Adipocyte (in vitro differentiated cells): ENCODE data around the gene AGBL4.
A peak's percentile ranks its signal among the peaks of the same experiment; 100 is the strongest.

Experiments used
- DNase-seq: peaks from one replicate; pipeline ENCODE4 v3.0.0-alpha.2; 2015; ENCODE audit warnings: low read depth
- H3K27me3 ChIP-seq: replicated peaks from 2 replicates; pipeline ENCODE4 v1.7.0; 2013; ENCODE audit warnings: mild to moderate bottlenecking, low read length, moderate library complexity; ENCODE audit not compliant: control insufficient read depth, insufficient read depth
- H3K36me3 ChIP-seq: 2 replicates; pipeline ENCODE4 v1.7.0; 2013; ENCODE audit warnings: low read length, mild to moderate bottlenecking, moderate library complexity; ENCODE audit not compliant: control insufficient read depth, insufficient read depth, severe bottlenecking
- H3K4me1 ChIP-seq: 2 replicates; pipeline ENCODE4 v1.7.0; 2013; ENCODE audit warnings: mild to moderate bottlenecking, low read length, moderate library complexity; ENCODE audit not compliant: control insufficient read depth, insufficient read depth
- H3K4me3 ChIP-seq: 2 replicates; pipeline ENCODE4 v1.7.0; 2013; ENCODE audit warnings: mild to moderate bottlenecking, low read length, moderate library complexity
- H3K9ac ChIP-seq: 2 replicates; pipeline ENCODE4 v1.7.0; 2013; ENCODE audit warnings: mild to moderate bottlenecking, low read length, moderate library complexity
- H3K9me3 ChIP-seq: 2 replicates; pipeline ENCODE4 v1.7.0; 2013; ENCODE audit warnings: mild to moderate bottlenecking, low read length, moderate library complexity; ENCODE audit not compliant: control insufficient read depth

Gene AGBL4

GRCh38 chr1:48761986-48762385 is 1261.8 kb downstream of the AGBL4 start:
- H3K27me3 ChIP-seq = no peaks in the 10 kb centered on the region
- peak; percentile 83 for DNase-seq
- H3K36me3 ChIP-seq = no peaks in the 10 kb centered on the region
- no peaks in the 10 kb centered on the region for H3K9me3 ChIP-seq
- no peak overlapping the region for H3K4me3 ChIP-seq
- no peak overlapping the region for H3K9ac ChIP-seq
- peaks cover 18% of the 10 kb centered on the region for H3K4me1 ChIP-seq

GRCh38 chr1:48761411-48761810 is 1262.3 kb downstream of the AGBL4 start:
- Histone ChIP-seq H3K36me3 (no peaks in the 10 kb centered on the region), H3K9me3 (no peaks in the 10 kb centered on the region), H3K4me3 (peak overlapping the region; percentile 5), H3K4me1 (peaks cover 18% of the 10 kb centered on the region), H3K27me3 (no peaks in the 10 kb centered on the region), H3K9ac (no peak overlapping the region)
- peak; percentile 88 for DNase-seq

GRCh38 chr1:48760857-48761256 is 1262.9 kb downstream of the AGBL4 start:
- Histone ChIP-seq H3K27me3 (no peaks in the 10 kb centered on the region), H3K4me1 (peaks cover 18% of the 10 kb centered on the region), H3K9ac (no peak overlapping the region), H3K4me3 (peak overlapping the region; percentile 5), H3K9me3 (no peaks in the 10 kb centered on the region), H3K36me3 (no peaks in the 10 kb centered on the region)
- DNase-seq = peak; percentile 57

GRCh38 chr1:48758976-48759375 is 1264.8 kb downstream of the AGBL4 start:
- no peaks in the 10 kb centered on the region for H3K9me3 ChIP-seq
- H3K27me3 ChIP-seq = no peaks in the 10 kb centered on the region
- DNase-seq = no peak
- no peak overlapping the region for H3K9ac ChIP-seq
- peaks cover 18% of the 10 kb centered on the region for H3K4me1 ChIP-seq
- no peaks in the 10 kb centered on the region for H3K36me3 ChIP-seq
- no peak overlapping the region for H3K4me3 ChIP-seq

- Histone ChIP-seq H3K27me3 (no peaks in the 10 kb centered on the region), H3K4me3 (no peak overlapping the region), H3K36me3 (no peaks in the 10 kb centered on the region), H3K4me1 (peaks cover 18% of the 10 kb centered on the region), H3K9ac (no peak overlapping the region), H3K9me3 (no peaks in the 10 kb centered on the region)
- DNase-seq = no peak
Measured at GRCh38 chr1:48757363-48757762, 1266.4 kb downstream of the AGBL4 start.

- Histone ChIP-seq H3K36me3 (no peaks in the 10 kb centered on the region), H3K4me1 (peaks cover 13% of the 10 kb centered on the region), H3K9ac (no peak overlapping the region), H3K9me3 (no peaks in the 10 kb centered on the region), H3K4me3 (no peak overlapping the region), H3K27me3 (no peaks in the 10 kb centered on the region)
- DNase-seq = no peak
Measured at GRCh38 chr1:48756683-48757316, 1267.0 kb downstream of the AGBL4 start.

GRCh38 chr1:48753293-48753692 is 1270.5 kb downstream of the AGBL4 start:
- no peak overlapping the region for H3K4me3 ChIP-seq
- H3K36me3 ChIP-seq = no peaks in the 10 kb centered on the region
- no peaks in the 10 kb centered on the region for H3K9me3 ChIP-seq
- no peak for DNase-seq
- no peaks in the 10 kb centered on the region for H3K4me1 ChIP-seq
- H3K9ac ChIP-seq = no peak overlapping the region
- H3K27me3 ChIP-seq = no peaks in the 10 kb centered on the region

GRCh38 chr1:48750109-48750508 is 1273.6 kb downstream of the AGBL4 start:
- H3K4me3 ChIP-seq = no peak overlapping the region
- no peaks in the 10 kb centered on the region for H3K9me3 ChIP-seq
- no peaks in the 10 kb centered on the region for H3K4me1 ChIP-seq
- H3K9ac ChIP-seq = no peak overlapping the region
- DNase-seq = no peak
- no peaks in the 10 kb centered on the region for H3K36me3 ChIP-seq
- H3K27me3 ChIP-seq = no peaks in the 10 kb centered on the region

GRCh38 chr1:48749068-48749467 is 1274.7 kb downstream of the AGBL4 start:
- no peak overlapping the region for H3K4me3 ChIP-seq
- no peaks in the 10 kb centered on the region for H3K9me3 ChIP-seq
- H3K27me3 ChIP-seq = no peaks in the 10 kb centered on the region
- H3K36me3 ChIP-seq = no peaks in the 10 kb centered on the region
- no peaks in the 10 kb centered on the region for H3K4me1 ChIP-seq
- no peak for DNase-seq
- H3K9ac ChIP-seq = no peak overlapping the region

GRCh38 chr1:48746906-48747305 is 1276.8 kb downstream of the AGBL4 start:
- Histone ChIP-seq H3K36me3 (no peaks in the 10 kb centered on the region), H3K4me3 (no peak overlapping the region), H3K9me3 (no peaks in the 10 kb centered on the region), H3K4me1 (no peaks in the 10 kb centered on the region), H3K9ac (no peak overlapping the region), H3K27me3 (no peaks in the 10 kb centered on the region)
- no peak for DNase-seq

- DNase-seq = no peak
- Histone ChIP-seq H3K4me3 (no peak overlapping the region), H3K4me1 (no peaks in the 10 kb centered on the region), H3K9me3 (no peaks in the 10 kb centered on the region), H3K36me3 (no peaks in the 10 kb centered on the region), H3K27me3 (no peaks in the 10 kb centered on the region), H3K9ac (no peak overlapping the region)
Measured at GRCh38 chr1:48744032-48744431, 1279.7 kb downstream of the AGBL4 start.

- no peaks in the 10 kb centered on the region for H3K36me3 ChIP-seq
- no peaks in the 10 kb centered on the region for H3K4me1 ChIP-seq
- no peaks in the 10 kb centered on the region for H3K9me3 ChIP-seq
Measured at GRCh38 chr1:48743480-48743879, 1280.3 kb downstream of the AGBL4 start.

More at GRCh38 chr1:48743480-48743879, 1280.3 kb downstream of the AGBL4 start:
- Histone ChIP-seq H3K27me3 (no peaks in the 10 kb centered on the region), H3K9ac (no peak overlapping the region), H3K4me3 (no peak overlapping the region)
- no peak for DNase-seq
